Fibroblast of skin of left biceps (primary cell): ENCODE results near the gene VCP.

Source experiments
- DNase-seq, 2 experiments: peaks; one replicate each; pipeline ENCODE4 v3.0.0-alpha.2; 2013; ENCODE audit warnings: low read depth in 2 of 2

Gene VCP

GRCh38 chr9:35072461-35073278 lies at the start of gene VCP:
Gene VCP, minus strand, starts transcription at chr9:35072625. Its CDS starts 272 bp downstream, at chr9:35072353.
- DNase-seq = peak; percentile 99

- peak; percentile 84 for DNase-seq
Measured at GRCh38 chr9:35116898-35117551, 44.6 kb upstream of the VCP start.

- DNase-seq = no peak
Measured at GRCh38 chr9:35116539-35116897, 44.1 kb upstream of the VCP start.

GRCh38 chr9:35115680-35116538 lies 43.5 kb upstream of the VCP start, which contains the start of gene ATOSB:
Gene ATOSB, minus strand, starts transcription at chr9:35115862. Its CDS starts 7,588 bp downstream, at chr9:35108274.
- DNase-seq = peak; percentile 91 to 93

GRCh38 chr9:35114840-35115628 lies 42.6 kb upstream of the VCP start:
- DNase-seq = no peak

GRCh38 chr9:35114113-35114839 lies 41.9 kb upstream of the VCP start:
- DNase-seq = peak; percentile 88

GRCh38 chr9:35112257-35113020 lies 40.0 kb upstream of the VCP start:
- DNase-seq = no peak

- peak; percentile 96 for DNase-seq
Measured at GRCh38 chr9:35111001-35111933, 38.8 kb upstream of the VCP start.

- no peak for DNase-seq
Measured at GRCh38 chr9:35110327-35110761, 37.9 kb upstream of the VCP start.

- no peak for DNase-seq
Measured at GRCh38 chr9:35108946-35109575, 36.6 kb upstream of the VCP start.

- DNase-seq = no peak
Measured at GRCh38 chr9:35108461-35108860, 36.0 kb upstream of the VCP start.

- no peak for DNase-seq
Measured at GRCh38 chr9:35107297-35108290, 35.2 kb upstream of the VCP start.

- no peak for DNase-seq
Measured at GRCh38 chr9:35106343-35106730, 33.9 kb upstream of the VCP start.

- DNase-seq = no peak
Measured at GRCh38 chr9:35105571-35106342, 33.3 kb upstream of the VCP start.

- no peak for DNase-seq
Measured at GRCh38 chr9:35105126-35105525, 32.7 kb upstream of the VCP start.

GRCh38 chr9:35104586-35104985 lies 32.2 kb upstream of the VCP start:
- no peak for DNase-seq
